Activated effector memory CD4-positive, alpha-beta T cell treated with anti-CD3 and anti-CD28 coated beads, Interleukin-2, amount 50 U/mL, for 16 hours (primary cell): ENCODE measurements around the gene TFE3.

Experiments
- DNase-seq: peaks from one replicate; pipeline ENCODE4 v3.0.0-alpha.2; 2020

Gene TFE3

GRCh38 chrX:49043220-49043986 lies at the start of gene TFE3:
TSS of gene TFE3 (minus strand) at chrX:49043357. CDS start at chrX:49043226, 131 bp downstream.
- DNase-seq = peak; percentile 98

DNA sequence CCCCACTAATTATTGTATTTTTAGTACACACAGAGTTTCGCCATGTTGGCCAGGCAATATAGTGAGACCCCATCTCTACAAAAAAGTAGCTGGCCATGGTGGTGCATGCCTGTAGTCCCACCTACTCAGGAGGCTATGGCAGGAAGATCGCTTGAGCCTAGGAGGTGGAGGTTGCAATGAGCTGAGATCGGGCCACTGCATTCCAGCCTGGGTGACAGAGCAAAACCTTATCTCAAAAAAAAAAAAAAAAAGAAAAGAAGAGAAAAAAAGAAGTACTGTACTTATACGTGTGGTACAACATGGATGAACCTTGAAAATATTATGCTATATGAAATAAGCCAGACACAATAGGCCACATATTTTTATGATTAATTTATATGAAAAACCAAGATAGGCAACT lies 46.4 kb upstream of the TFE3 start:
- DNase-seq = no peak

- DNase-seq = no peak
These were observed 39.2 kb upstream of the TFE3 start for GRCh38 chrX:49082271-49082871.

- peak; percentile 90 for DNase-seq
These were observed 36.6 kb upstream of the TFE3 start, which contains the start of gene WDR45 for GRCh38 chrX:49079489-49080428. TSS of gene WDR45 (minus strand) at chrX:49079887. CDS start at chrX:49078095, 1,792 bp downstream.

DNA sequence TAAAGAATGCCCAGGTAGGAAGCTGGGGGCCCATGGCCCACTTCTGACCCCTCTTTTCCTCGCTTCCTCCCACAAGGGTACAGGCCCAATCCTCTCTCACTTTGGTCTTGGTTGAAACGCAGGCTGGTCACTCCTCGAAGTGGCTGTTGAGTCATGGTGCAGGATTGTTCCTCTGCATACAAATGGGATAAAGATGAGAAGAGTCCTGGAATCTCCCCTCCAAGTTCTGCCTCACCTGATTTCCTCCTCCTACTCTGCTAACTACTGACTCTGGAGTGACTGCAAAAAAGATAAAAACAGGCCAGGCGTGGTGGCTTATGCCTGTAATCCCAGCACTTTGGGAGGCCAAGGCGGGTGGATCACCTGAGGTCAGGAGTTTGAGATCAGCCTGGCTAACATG lies 34.8 kb upstream of the TFE3 start:
- no peak for DNase-seq

DNA sequence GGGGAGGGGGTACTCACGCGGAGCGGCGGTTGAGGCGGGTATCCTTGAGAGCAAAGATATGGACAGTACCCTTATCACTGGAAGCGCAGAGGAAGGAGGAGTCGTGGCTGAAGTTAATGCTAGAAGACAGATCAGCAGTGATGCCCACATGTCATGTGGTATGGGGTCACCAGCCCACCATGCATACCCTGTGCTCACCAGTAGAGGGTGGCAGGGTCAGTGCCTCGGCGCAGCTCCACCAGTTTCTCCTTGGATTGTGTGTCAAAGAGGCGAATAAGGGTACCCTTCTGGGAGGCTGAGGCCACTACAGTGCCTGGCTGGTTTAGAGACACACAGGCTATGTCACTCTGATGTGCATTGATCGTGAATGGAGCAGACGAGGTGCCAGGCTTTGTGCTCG lies 32.2 kb upstream of the TFE3 start:
- no peak for DNase-seq

DNA sequence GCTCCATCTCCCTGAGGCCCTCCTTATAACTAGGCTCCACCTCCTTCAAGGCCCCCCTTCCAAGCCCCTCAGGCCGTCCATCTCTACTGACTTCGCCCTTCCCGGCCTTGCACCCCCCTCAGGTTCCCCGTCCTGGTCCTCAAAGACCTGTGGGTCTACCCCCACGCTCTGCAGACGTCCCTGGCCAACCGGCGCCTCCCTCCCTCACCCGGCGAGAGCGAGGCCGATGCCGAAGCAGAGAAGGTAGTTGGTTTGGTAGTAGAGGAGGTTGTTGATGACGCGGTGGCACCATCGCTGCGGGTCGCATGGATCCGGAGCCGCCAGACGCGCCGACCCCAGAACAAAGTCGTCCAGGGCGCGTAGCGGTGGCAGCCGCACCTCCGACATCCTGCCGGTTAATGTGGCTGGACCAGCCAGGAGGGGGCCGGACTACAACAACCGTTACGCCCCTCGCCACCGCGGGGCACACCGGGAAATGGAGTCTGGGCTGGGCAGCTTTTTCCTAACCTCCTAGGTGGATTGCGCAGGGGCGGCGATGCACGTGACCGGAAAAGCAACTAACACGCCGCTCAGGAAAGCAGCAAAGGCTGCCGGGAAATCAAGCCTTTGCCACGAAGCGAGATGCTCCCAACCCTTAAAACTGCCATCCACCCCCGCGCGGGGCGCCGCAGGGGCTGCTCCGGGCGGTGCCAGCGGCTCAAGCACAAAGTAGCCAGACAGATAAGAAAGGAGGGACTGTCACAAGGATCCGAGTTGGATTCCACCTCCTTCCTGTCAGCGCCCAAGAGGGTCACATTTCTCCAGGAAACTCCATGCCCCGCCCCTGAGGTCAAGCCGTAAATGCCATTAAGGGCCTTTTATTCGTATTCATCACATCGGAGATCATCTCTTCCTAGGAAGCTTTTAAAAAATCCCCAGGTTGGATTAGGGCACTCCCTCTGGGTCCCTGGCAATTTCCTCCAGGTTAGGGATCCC lies 30.7 kb upstream of the TFE3 start, which contains the start of gene PRAF2:
Gene PRAF2 (minus strand): TSS at position 402 of the 975 bp plus-strand sequence. CDS start 15 bp downstream, at position 387.
- DNase-seq = peak; percentile 96

DNA sequence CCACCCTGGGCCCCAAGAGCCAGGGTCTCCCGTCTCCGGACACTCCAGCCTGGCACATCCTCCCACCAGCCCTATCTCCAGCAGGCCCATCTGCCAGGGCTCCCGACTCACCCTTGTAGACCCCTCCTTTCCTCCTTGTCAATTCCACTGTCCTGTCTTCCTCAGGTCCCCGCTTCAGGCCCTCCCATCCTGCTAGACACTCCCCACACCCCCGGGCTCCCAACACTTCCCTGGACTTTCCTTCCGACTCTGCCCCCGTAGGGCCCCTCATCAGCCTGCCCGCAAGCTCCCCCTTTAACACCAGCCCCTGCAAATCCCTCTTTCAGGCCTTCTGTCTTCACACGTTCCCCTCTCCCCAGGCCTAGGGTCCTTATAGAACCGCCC lies 29.5 kb upstream of the TFE3 start:
- no peak for DNase-seq

DNA sequence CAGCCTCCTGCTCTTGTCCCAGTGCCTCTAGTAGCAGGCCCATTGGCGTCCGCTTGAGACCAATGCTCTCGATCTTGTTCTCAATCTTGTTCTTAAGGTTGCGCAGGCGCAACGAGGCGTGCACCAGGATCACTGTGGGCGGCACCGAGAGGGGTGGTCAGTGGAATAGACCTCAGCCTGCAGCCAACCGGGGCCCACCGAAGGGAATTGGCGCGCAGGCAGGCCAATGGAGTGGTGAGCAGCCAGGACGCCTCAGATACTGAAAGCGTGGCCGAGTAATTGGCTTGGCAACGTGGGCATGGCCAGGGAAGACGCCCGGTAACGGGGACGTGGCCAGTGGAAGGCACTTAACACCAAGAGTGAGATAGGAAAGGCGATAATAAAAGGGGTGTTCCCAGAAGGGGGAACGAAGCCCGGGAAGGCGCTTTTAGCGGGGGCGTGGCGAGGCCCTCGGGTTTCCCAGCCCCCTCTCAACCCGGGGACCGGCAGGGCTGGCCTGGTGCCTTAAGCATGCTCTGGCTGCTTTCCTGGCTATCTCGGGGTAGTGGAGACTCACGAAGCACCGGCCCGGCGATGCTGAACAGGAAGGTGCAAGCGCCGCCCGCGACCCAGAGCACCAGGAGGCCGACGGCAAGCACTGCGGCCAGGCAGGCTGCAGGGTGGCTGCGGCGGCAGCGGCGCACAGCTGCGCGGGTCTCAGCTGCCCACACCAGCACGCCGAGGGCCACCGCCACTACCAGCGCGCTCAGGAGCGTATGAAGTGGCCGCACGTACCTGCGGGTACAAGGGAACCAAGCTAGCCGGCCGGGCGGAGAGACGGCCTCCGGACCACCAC lies 28.9 kb upstream of the TFE3 start:
- DNase-seq = no peak

GRCh38 chrX:49070988-49071387 lies 27.8 kb upstream of the TFE3 start:
- no peak for DNase-seq

GRCh38 chrX:49069038-49069437 lies 25.9 kb upstream of the TFE3 start:
- DNase-seq = no peak

DNA sequence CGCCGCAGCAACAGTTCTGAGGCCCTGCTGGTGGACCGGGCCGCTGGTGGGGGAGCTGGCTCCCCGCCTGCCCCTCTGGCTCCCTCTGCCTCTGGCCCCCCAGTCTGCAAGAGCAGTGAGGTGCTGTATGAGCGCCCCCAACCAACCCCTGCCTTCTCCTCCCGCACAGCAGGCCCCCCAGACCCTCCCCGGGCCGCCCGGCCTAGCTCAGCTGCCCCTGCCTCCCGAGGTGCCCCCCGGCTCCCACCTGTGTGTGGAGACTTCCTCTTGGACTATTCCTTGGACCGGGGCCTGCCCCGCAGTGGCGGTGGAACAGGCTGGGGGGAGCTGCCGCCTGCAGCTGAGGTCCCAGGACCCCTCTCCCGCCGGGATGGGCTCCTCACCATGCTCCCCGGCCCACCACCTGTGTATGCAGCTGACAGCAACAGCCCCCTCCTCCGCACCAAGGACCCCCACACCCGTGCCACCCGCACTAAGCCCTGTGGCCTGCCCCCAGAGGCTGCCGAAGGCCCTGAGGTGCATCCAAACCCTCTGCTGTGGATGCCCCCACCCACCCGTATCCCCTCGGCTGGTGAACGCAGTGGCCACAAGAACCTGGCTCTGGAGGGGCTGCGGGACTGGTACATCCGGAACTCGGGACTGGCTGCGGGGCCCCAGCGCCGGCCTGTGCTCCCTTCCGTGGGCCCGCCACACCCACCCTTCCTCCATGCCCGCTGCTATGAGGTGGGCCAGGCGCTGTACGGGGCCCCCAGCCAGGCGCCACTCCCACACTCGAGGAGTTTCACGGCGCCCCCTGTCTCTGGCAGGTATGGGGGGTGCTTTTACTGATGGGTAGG lies 24.3 kb upstream of the TFE3 start:
- no peak for DNase-seq

DNA sequence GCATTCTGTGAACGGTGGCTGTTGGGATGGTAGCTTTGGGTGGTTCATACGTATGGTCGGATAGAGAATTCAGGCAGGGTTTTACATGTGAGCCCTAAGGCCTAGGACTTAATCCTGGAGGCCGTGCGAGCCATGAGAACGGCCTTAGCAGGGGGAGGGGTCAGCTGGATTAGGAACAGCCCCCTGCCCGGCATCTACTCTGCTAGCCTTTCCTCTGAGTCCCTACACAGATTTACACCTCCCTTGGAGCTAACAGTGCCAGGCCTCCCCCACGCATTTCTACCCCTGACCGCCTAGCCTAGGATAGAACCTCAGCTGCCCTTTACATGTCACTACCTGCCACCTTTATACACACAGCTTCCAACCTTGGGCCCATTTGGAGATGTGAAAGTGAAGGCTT lies 23.5 kb upstream of the TFE3 start:
- no peak for DNase-seq

DNA sequence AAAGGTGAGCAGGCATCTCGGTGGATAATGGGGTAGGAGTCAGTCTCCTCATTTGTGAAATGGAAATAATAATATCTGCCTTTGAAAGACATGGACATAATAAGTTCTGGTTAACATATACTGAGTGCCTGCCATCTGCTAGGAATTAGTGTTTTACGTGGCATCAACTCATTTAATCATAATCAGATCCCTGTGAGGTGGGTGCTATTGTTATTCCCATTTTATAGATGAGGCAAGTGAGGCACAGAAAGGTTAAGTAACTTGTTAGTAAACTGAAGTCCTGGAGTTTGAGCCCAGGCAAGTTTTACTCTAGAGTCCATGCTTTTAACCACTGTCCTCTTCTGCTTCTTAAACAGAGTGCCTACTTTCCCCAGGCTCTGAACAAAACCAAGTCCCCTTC lies 23.1 kb upstream of the TFE3 start:
- no peak for DNase-seq

DNA sequence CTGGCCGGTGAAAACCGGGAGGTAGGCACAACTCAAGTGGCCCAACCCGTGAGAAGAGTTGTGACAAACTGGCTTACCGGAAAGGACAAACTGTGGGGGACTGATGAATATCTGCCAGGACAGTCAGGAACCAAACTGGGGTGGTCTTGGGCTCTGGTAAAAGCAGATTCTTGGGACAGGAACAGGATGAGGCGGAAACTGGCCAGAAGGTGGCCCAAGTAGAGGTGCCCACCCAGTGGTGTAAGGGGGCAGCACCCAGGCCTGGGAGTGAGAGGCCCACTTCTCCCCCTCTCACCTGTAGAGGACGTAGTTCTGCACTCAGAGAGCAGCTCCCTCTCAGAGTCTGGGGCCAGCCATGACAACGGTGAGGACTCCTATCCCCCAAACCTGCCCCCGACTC lies 21.6 kb upstream of the TFE3 start:
- no peak for DNase-seq

- no peak for DNase-seq
These were observed 21.1 kb upstream of the TFE3 start for GRCh38 chrX:49064303-49064702.

DNA sequence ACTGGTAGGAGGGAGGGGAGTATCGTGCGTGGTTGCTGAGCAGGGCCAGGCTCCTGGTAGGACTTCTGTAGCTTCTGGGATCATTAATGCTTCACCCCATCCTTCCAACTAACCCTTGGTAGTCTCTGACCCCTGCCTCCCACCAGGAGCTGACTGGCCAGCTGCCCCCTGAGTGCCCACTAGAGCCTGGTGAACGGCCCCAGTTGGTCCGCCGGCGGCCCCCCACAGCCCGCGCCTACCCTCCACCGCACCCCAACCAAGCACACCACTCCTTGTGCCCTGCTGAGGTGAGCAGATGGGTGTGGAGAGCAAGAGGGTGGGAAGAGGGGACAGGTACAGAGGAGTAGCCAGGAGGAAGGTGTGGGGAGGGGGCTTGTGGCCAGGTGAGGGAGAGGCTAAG lies 20.6 kb upstream of the TFE3 start:
- DNase-seq = no peak

DNA sequence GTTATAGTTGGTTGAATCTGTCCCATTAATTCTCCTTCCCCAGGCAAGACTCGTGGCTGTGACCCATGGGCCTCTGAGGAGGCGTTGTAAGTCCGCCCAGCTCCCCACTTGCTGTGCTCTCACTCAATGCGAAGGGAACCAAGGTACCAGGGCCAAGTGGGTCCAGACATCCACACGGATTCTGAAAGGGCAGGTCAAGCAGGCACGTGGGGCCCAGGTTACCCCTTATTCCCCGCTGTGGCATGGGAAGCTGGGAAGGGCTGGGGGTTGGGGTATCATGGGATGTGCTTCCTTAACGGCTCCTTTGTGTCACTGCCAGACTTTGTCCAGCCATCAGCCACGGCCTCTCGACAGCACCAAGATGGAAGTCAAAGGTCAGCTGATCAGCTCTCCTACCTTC lies 18.8 kb upstream of the TFE3 start:
- DNase-seq = no peak

DNA sequence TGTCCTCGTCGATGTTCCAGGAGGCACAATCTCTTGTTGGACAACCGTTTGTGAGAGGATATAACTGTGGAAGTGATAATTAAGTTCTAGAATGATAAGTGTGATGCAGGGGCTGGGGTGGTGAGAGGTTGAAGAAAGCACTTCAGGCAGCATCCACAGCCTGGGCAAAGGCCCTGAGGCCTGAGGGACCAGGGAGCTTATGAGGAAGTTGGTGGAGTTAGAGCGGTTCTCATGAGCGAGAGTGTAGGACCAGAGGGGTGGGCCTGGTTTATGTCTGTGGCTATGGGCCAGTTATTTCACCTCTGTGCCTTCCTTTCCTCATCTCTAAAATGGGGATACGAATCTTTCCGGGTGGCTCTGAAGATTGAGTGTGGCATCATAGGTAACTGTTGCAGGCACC lies 18.3 kb upstream of the TFE3 start:
- DNase-seq = no peak

DNA sequence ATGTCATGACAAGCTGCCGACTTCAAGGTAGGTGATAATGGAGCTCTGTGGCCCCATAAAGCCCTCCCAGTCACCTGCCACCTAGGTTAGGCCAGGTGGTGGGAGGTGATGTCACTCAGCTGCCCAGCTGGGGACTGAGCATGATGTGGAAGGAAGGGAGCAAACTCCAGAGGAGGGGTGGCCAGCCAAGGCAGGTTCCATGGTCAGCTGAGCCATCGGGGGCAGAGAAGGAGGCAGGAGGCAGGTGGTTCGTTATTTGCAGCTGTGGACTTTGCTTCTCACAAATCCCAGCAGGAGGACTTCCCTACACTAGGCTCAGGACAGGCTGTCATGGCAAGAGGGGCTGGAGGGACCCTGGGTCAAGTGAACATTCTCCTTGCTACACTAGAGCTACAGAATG lies 17.8 kb upstream of the TFE3 start:
- DNase-seq = no peak
